Retinal pigment epithelial cell (primary cell): ENCODE measurements around the gene ARID4B.

Experiments
- DNase-seq: peaks from one replicate; pipeline ENCODE4 v3.0.0-alpha.2; 2010; ENCODE audit warnings: low read depth
- H3K4me3 ChIP-seq: 2 replicates; pipeline ENCODE4 v1.5.1; 2011; ENCODE audit warnings: mild to moderate bottlenecking, low read length, control low read depth, moderate library complexity
- CTCF ChIP-seq: conservative IDR thresholded peaks from 2 replicates; pipeline ENCODE4 v1.5.1; 2011; ENCODE audit warnings: low read depth, low read length, control low read depth, inconsistent platforms

ARID4B gene

DNA sequence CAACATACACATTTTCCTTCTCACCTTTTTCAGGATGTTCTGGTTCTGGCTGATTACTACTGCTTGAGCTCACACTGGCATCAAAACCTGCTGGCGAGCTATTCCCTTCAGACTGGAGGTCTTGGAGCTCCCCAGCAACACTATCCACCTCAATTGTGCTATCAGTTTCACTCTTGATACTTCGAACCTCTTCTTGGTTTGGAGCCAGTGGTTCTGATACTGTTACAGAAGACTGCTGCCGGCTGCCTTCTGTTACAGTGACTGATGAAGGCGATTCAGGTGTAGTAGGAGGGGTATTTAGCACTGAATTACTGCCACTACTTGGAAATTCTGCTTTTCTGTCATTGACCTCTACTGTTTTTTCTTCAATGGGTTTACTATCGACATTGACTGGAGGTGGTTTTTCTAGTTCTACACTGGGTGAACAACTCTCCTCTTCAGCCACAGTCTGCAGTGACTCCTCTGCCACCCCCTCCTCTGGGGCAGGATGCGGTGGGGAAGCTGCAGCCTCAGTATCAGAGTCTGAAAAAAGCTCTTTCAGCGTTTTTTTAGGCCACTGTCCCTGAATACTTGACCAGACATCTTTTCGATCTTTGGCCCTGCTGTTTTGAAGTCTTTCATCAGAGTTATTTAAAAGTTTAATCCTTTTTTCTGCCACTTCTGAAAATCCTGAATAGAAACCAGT lies 146.3 kb downstream of the ARID4B start:
- H3K4me3 ChIP-seq: no peak overlapping the region
- no peak for DNase-seq
- TF ChIP-seq CTCF: no peak

- DNase-seq: no peak
- H3K4me3 ChIP-seq: no peak overlapping the region
- TF ChIP-seq CTCF: no peak
These were observed 147.0 kb downstream of the ARID4B start for GRCh38 chr1:235180916-235181460.

DNA sequence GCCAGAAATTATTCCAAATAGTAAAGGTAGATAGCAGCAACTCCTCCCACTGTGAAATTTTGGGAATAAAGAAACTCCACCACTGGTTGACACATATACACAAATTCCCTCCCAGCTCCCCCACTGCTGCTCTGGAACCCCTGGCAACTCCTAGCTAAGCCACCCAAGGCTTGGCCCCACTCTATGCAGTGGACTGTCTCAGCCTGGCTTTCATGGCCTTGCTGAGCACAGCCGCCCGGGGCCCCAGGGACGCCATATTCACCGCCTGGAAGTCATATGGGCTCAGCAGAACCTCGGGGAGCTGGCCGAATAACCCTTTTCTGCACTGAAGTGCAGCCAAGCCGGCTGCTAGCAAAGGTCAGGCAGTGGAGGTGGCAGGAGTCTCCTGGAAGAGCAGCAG lies 151.5 kb downstream of the ARID4B start:
- no peak overlapping the region for H3K4me3 ChIP-seq
- no peak for TF ChIP-seq CTCF
- no peak for DNase-seq

GRCh38 chr1:235169986-235170385 lies 158.0 kb downstream of the ARID4B start:
- no peak for TF ChIP-seq CTCF
- H3K4me3 ChIP-seq: no peak overlapping the region
- DNase-seq: no peak

DNA sequence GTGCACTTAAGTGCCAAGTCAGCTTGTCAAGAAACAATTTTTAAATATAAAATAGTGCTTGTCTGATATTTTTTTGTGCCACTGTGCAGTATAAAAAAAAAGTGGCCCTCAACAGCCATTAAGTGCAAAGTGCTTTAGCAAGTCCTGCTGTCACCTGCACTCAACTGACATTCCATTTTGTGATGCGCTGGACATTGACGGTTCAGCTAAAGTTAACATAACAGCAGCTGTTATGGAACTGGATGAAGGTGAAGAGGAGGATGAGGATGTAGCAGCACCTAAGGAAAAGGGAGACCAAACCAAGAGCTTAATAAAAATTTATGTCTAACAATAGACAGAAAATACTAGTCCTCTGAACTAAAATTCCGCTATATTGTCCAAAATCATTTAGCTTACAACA lies 159.6 kb downstream of the ARID4B start:
- TF ChIP-seq CTCF: no peak
- DNase-seq: no peak
- no peak overlapping the region for H3K4me3 ChIP-seq

- DNase-seq: no peak
- no peak for TF ChIP-seq CTCF
- peak overlapping the region; percentile 97 for H3K4me3 ChIP-seq
These were observed 166.2 kb downstream of the ARID4B start for GRCh38 chr1:235161685-235162327.
